GM18520 (cell line): Measurements from ENCODE around the gene WDR70.
"Not testable (repeated sequence)": the region's sequence is repeated elsewhere in the genome, so short reads cannot be mapped to it uniquely, and the experiment has no call there.

Experiments
- ATAC-seq: cut with Tn5 transposase; IDR thresholded peaks from one replicate; pipeline ENCODE4 v1.9.1; 2021; ENCODE audit not compliant: unreplicated experiment

WDR70 gene

DNA sequence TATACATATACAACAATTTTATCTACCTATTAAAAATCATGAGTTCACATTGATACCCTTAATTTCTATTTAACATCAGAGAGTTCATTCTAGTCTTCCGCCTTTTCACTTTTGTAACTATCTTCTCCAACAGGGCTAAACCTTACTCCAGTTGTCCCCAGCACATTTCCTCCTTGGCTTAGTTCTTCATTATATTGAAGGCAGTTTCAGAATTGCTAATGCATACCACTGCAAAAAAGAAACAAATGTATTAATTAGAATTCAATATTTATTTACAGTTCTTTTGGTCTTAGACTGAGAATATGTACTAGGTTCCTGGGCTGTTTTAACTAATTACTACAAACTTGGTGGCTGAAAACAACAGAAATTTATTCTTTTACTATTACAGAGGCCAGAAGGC is 132.5 kb downstream of the WDR70 start:
- ATAC-seq = no peak

DNA sequence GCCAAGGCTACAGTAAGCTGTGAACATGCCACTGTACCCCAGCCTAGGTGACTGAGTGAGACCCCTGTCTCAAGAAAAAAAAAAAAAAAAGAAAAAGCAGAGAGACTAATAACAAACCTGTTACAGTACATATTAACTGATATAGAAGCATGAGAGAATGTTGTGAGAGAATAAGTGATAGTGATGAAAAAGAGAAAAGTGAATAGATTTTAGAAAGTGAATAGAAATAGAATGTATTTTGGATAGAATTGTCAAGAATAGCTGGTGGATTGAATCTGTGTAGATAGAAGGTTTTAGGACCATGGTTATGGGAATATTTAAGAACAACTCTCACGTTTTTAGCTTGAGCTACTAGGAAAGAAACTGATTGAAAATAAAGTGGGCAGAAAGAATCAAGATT is 135.8 kb downstream of the WDR70 start:
- ATAC-seq = no peak

DNA sequence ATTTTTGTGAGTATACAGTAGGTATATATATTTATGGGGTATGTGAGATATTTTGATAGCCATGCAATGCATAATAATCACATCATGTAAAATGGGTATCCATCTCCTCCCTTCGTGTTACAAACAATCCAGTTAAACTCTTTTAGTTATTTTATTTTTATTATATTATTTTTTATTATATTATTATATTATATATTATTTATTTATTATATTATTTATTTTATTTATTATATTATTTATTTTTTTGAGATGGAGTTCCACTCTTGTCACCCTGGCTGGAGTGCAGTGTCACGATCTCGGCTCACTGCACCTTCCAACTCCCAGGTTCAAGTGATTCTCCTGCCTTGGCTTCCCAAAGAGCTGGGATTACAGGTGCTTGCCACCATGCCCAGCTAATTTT is 138.6 kb downstream of the WDR70 start:
- ATAC-seq = no peak

DNA sequence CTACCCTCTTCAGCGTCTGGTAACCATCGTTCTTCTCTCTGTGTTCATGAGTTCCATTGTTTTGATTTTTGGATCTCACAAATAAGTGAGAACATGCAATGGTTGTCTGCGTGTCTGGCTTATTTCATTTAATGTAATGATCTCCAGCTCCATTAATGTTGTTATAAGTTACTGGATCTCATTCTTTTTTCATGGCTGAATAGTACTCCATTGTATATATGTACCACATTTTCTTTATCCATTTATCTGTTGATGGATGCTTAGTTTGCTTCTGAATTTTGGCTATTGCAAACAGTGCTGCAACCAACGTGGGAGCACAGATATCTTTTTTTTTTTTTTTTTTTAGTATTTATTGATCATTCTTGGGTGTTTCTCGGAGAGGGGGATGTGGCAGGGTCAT is 139.2 kb downstream of the WDR70 start:
- ATAC-seq = not testable (repeated sequence)

DNA sequence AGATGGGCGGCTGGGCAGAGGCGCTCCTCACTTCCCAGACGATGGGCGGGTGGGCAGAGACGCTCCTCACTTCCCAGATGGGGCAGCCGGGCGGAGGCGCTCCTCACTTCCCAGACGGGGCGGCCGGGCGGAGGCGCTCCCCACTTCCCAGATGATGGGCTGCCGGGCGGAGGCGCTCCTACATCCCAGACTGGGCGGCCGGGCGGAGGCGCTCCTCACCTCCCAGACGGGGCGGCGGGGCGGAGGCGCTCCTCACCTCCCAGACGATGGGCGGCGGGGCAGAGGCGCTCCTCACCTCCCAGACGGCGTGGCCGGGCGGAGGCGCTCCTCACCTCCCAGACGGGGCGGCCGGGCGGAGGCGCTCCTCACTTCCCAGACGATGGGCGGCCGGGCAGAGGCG is 140.2 kb downstream of the WDR70 start:
- ATAC-seq = no peak

DNA sequence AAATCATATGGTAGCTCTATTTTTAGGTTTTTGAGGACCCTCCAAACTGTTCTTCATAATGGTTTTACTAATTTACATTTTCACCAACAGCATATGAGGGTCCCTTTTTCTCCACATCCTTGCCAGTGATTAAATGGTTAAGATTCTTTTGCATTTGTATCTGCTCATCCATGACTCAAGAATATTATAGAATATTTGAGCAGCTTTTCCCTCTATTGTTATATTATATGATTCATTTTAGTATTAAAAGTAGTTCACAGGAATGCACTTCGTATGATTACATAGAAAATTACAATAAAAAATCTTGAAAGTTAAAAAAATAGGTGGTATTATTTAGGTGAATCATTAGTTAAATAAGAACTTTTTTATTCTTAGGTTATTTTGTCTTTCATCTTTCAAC is 140.7 kb downstream of the WDR70 start:
- ATAC-seq = no peak

DNA sequence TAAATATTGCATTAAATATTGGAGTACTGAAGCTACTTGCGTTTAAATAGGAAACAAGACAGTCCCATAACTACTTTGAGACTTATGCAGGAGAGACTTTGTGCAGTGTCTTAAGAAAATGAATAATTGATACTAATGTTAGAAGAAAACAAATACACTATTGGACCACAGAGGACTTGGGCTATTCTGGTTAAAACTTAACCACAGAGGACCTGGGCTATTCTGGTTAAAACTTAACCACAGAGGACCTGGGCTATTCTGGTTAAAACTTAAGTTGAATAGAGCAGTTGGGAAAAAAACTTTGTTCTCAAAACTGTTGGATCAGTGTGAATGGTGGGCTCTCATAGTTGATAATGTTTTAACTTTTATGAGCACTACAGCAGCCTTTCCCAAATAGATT is 141.7 kb downstream of the WDR70 start:
- ATAC-seq = no peak

DNA sequence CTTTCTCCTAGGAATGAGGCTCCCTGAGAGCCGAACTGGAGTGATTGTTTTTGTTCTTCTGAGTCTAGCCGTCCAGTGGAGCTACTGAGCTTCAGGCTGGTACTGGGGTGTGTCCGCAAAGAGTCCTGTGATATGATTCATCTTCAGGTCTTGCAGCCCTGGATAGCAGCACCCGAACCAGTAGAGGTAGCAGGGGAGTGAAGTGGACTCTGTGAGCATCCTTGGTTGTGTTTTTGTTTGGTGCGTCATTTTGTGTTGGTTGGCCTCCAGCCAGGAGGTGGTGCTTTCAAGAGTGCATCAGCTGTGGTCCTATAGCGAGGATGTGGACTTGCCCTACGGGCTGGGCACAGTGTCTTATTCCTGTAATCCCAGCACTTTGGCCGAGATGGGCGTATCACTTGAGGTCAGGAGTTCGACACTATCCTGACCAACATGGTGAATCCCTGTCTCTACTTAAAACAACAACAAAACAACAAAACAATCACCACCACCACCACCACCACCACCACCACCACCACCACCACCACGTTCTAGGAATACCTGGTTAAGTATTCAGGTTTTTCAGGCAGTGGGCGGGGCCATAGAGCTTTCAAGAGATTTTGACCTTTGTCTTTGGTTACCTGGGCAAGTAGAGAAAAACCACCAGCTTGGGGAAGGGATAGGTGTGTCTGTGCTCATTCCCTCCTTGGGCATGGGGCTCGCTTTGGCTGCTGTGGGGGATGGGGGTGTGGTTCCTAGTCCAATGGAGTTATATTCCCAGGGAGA is 154.0 kb downstream of the WDR70 start:
- no peak for ATAC-seq

DNA sequence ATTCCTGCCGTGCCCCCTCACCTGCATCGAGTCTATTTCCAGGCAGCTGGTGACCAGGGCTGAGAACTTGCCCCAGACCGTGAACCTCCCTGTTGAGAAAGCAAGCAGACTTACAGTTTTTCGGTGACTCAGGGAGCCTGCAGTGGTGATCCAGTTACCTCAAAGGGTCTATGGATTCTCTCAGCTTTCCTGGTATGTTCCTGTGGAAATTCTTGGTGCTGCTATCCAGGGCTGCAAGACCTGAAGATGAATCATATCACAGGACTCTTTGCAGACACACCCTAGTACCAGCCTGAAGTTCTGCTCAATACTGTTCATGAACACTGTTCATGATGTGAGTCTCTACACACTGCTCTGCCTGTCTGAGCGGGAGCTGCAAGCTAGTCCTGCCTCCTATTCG is 154.7 kb downstream of the WDR70 start:
- ATAC-seq = no peak

DNA sequence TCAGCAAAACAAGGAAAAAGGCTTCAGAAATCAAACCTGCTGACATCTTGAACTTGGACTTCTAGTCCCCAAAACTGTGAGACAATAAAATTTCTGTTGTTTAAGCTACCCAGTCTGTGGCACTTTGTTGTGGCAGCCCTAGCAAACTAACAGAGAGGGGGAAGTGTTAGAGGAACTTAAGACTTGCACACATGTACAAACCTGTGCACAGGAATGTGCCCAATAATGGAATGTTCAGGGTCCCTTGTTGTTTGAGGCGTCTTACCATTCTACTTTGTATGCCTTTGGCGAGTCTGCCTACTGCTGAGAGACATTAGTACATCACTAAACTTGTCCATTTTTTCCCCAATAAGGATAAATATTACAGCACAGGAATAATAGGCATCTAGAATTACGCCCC is 160.3 kb downstream of the WDR70 start:
- no peak for ATAC-seq

DNA sequence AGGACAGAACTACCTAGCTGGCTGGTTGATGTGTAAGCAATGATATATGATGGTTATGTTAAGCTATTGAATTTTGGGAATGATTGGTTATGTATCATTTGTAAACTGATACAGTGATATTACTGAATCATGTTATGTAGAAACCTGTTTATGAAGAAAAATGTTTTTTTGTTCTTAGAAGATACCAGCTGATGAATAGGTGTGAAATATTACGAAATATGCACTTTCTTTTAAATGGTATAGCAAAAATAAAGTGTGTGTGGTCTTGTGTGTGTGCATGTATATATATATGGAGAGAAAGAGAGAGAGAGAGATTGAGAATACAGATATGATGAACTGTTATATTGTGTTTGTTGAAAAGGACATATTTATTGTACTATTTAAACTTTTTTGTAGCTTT is 164.1 kb downstream of the WDR70 start:
- ATAC-seq = no peak

DNA sequence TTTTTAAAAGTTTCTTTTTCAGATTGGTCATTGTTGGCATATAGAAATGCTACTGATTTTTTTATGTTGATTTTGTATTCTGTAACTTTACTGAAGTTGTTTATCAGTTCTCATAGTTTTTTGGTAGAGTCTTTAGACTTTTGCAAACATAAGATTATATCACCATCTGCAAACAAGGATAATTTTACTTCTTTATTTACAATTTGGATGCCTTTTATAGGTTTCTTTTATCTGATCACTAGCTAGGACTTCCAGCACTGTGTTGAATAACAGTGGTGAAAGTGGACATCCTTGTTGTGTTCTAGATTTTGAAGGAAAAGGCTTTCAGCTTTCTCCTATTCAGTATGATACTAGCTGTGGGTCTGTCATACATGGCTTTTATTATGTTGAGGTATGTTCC is 170.3 kb downstream of the WDR70 start:
- ATAC-seq = no peak

DNA sequence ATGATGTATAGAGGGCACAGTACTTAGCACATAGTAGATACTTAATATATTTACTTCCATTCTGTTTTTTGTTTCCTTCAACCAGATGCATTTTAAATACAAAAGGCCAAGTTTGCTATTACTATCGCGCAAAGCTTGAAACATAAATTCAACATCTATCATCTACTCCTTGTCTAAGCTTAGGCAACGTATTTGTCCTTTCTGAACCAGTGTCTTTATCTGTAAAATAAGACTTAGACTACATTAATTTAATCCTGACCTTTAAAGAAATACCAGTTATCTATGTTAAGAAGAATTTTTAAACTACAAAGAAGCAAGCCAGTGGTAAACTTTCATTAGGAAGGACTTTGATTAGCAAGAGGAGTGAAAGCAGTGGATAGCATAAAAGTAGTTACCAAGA is 173.0 kb downstream of the WDR70 start:
- no peak for ATAC-seq

DNA sequence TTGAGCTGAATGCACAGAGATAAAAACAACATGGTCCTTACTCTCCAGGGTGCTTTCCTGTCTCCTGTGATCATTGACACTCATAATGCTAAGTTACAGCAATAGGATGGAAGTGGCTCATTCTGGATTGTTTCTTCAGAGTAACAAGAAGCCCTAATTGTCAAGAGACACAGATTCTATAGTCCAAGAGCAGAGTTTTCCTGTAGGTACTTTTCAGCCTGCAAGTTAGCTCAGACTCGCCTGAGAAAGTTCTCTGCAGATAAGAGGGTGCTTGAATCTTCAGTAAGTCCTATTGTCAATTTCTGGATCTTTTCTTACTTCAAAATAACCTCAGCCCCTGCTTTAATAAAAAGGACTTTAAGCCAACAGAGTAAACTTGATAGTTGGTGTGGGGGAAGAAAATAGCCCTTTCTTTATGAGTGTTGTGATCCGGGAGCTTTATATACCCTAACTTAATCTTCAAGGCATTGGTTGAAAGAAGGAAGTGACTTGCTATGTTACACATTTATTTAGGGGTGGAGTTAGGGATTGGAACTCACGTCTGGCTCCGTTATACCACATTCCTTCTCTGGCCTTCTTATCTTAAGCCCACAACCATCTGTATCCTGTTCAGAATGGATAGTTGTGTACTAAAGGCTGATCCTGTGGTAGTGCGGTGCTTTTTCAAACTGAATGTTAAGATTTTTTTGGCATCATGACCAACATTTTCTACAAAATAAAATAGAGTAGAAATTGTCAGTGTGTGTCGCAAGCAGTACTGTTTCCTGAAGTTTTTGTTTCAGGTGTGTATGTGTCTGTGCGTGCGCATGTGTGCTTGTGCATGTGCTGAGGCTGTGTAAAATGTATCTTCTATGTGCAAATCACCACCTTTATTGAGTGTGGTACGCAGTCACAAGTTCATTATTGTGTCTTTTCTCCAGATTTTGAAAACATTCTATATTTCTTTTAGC is 173.9 kb downstream of the WDR70 start:
- ATAC-seq = no peak

DNA sequence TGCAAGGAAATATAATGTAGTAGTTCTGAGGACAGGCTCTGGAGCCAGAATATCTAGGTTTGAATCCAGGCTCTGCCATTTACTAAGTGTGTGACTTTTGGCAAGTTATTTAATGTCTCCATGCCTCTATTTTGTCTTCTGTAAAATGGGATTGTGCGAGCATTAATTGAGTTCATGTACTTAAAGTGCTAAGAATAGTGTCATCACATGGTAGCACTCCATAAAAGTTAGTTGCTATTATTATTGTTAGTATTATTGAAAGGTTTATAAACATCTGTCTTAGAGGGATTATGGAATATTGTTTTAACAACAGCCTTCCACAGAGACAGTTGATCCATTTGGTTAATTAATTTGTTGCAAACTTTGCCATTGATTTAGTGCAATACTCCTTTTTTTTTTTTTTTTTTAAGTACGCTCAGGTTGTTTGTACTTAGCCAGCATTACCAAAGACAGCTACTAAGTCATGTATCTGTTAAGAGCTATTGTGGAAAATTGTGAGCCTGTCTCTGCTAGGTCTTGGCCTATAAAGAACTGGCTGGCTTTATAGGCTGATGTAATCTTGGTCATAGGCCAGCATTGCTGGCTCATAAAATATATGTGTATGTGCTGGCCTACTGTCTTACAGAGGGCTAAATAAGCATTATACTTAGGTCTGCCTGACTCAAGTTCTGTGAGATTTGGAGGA is 174.7 kb downstream of the WDR70 start:
- ATAC-seq = no peak

DNA sequence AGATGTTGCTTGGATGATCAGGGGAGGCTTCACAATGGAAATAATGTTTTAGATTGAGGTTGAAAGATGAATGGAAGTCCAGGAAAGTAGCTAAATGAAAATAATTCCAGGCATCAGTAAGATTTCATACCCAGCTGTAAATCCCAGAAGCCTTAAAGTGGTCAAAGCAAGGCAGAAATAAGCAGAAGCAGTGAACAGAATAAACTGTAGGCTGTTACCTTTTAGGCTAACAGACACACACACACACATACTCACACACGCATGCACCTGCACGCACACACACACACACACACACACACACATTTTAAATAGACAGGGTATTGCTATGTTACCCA is 175.3 kb downstream of the WDR70 start:
- no peak for ATAC-seq

DNA sequence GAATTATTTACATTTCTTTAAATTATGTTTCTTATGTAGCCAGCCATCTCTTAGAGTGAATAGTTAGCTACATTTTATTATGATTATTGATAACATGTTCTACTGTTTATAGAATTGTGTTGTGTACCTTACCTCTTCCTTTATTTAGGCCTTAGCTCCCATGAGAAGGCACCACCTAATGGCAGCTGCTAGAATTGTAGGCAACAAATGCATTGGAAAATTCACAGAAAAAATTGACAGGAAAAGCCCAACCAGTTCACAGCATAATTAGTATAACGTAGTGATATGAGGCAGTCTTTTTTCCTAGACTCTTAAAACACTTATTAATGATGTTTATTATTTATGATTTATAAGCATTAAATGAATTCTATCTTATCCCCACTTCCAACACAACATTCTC is 175.8 kb downstream of the WDR70 start:
- no peak for ATAC-seq

DNA sequence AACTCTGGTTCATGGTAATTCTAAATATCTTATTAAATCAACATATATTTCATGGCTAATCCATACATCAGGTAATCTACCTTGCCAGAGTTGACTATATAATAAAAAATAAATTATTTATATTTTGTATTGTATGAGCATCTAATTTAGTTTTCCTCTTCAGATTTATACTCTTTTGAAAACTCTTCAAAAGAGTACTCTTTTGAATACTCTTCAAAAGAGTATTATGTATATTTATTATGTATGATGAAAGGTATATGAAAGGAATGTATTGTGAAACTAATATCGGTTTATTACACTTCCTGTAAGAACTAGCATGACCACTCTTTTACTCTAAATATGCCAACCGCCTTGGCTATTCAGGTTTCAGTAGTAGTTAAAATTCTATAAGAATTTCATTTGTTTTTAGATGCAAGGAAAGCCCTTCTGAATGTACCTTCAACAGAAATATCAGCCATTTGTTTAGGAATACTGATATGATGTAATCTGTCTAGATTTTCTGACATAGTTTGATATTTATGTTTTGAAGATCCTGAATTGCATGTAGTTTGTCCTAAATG is 178.7 kb downstream of the WDR70 start:
- no peak for ATAC-seq

DNA sequence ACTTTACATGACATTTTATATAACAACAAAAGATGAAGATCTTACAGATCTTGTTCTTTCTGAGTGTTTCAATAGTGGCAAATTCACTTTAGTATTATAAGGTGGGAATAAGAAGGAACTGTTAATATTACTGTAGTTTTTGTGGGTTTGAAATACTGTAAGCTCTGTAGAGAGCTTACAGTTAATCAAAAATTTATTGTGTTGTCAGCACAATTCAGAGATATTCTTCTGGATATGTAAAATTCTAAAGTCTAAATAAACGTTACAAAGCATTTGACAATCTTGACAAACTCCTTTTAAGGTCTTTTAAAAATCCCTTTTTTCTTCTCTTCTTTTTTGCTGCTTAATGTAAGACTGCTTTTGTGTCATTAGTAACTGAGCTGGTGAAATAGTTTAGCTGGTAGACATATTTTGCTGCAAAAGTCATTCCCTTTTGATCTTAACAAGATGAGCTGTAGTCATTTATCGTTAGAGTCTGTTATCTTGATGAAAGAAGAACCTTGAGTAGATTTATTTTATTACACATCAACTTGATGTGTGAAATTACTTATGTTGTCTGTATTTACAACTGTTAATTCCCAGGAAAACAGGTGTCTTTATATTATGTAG is 186.0 kb downstream of the WDR70 start:
- ATAC-seq = no peak

DNA sequence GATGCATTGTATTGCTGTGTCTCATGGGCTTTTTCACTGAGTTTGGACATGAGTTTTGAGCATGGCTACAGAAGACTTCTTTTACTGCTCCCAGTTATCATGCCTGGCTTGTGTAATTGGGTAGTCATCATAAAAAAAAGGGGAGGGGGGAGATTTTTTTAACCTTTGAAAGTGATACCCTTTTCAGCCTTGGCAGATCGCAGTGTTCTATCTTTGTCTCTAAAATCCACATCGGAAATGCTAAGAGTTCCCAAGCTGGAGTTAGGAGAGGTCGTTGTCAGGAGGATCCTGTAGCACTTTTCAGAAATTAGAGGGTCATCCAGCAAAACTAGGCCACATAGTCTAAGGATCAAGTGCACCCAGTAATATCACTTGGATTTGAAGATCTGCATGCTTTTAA is 188.4 kb downstream of the WDR70 start:
- ATAC-seq = no peak
